ENCODE measurements around the gene E2F4. TPM values are rescaled to one million over a fixed set of nuclear protein-coding genes. Genes with fewer than 3 reads are reported as not detected.

The E2F4 gene
- total RNA-seq, 1 donor from 2014 or later: 32.4 TPM

GRCh38 chr16:67157106-67157748 lies 34.7 kb upstream of the E2F4 start:
- H3K9ac ChIP-seq (ENCODE audit: low read depth in 1 of 3, low read length in 3 of 3): no peak overlapping the region
- peaks cover 0 to 3% (median 0%) of the 10 kb centered on the region in 3 donors for H3K27me3 ChIP-seq (ENCODE audit: control insufficient read depth in 3 of 3, insufficient read depth in 3 of 3, low read length in 3 of 3)
- H3K36me3 ChIP-seq (ENCODE audit: control insufficient read depth in 3 of 3, insufficient read depth in 3 of 3, low read length in 3 of 3): peaks cover 0 to 2% (median 0%) of the 10 kb centered on the region in 3 donors
- no peaks in the 10 kb centered on the region for H3K9me3 ChIP-seq (ENCODE audit: control insufficient read depth in 3 of 3, low read length in 3 of 3)
- no peak overlapping the region for H3K4me3 ChIP-seq (ENCODE audit: low read length in 3 of 3)
- no peak overlapping the region for H3K27ac ChIP-seq (ENCODE audit: low read depth, low read length)
- peaks cover 30 to 38% (median 31%) of the 10 kb centered on the region in 3 donors for H3K4me1 ChIP-seq (ENCODE audit: control insufficient read depth in 3 of 3, insufficient read depth in 3 of 3, low read length in 3 of 3)

- Histone ChIP-seq H3K9ac (ENCODE audit: low read depth in 1 of 3, low read length in 3 of 3) (peak overlapping the region in 1 of 3 donors; percentile 25), H3K9me3 (ENCODE audit: control insufficient read depth in 3 of 3, low read length in 3 of 3) (no peaks in the 10 kb centered on the region), H3K27ac (ENCODE audit: low read depth, low read length) (no peak overlapping the region), H3K4me1 (ENCODE audit: control insufficient read depth in 3 of 3, insufficient read depth in 3 of 3, low read length in 3 of 3) (peaks cover 38 to 47% (median 39%) of the 10 kb centered on the region in 3 donors), H3K36me3 (ENCODE audit: control insufficient read depth in 3 of 3, insufficient read depth in 3 of 3, low read length in 3 of 3) (peaks cover 0 to 2% (median 0%) of the 10 kb centered on the region in 3 donors), H3K27me3 (ENCODE audit: control insufficient read depth in 3 of 3, insufficient read depth in 3 of 3, low read length in 3 of 3) (peaks cover 0 to 5% (median 1%) of the 10 kb centered on the region in 3 donors), H3K4me3 (ENCODE audit: low read length in 3 of 3) (no peak overlapping the region)
These were observed 33.9 kb upstream of the E2F4 start for GRCh38 chr16:67157892-67158635.

- H3K27me3 ChIP-seq (ENCODE audit: control insufficient read depth in 3 of 3, insufficient read depth in 3 of 3, low read length in 3 of 3): peaks cover 0 to 5% (median 0%) of the 10 kb centered on the region in 3 donors
These were observed 33.0 kb upstream of the E2F4 start for GRCh38 chr16:67158637-67159600.

GRCh38 chr16:67161595-67162058 lies 30.3 kb upstream of the E2F4 start:
- peak overlapping the region; percentile 75 for H3K27ac ChIP-seq (ENCODE audit: low read depth, low read length)
- peaks cover 0 to 1% (median 1%) of the 10 kb centered on the region in 3 donors for H3K36me3 ChIP-seq (ENCODE audit: control insufficient read depth in 3 of 3, insufficient read depth in 3 of 3, low read length in 3 of 3)
- H3K9me3 ChIP-seq (ENCODE audit: control insufficient read depth in 3 of 3, low read length in 3 of 3): no peaks in the 10 kb centered on the region
- H3K4me1 ChIP-seq (ENCODE audit: control insufficient read depth in 3 of 3, insufficient read depth in 3 of 3, low read length in 3 of 3): peaks cover 57 to 64% (median 59%) of the 10 kb centered on the region in 3 donors
- peak overlapping the region; percentile 72 to 84 (median 82) for H3K4me3 ChIP-seq (ENCODE audit: low read length in 3 of 3)
- peaks cover 0 to 5% (median 0%) of the 10 kb centered on the region in 3 donors for H3K27me3 ChIP-seq (ENCODE audit: control insufficient read depth in 3 of 3, insufficient read depth in 3 of 3, low read length in 3 of 3)
- peak overlapping the region; percentile 62 to 93 (median 70) for H3K9ac ChIP-seq (ENCODE audit: low read depth in 1 of 3, low read length in 3 of 3)

More at GRCh38 chr16:67158637-67159600, 33.0 kb upstream of the E2F4 start:
- no peaks in the 10 kb centered on the region for H3K9me3 ChIP-seq (ENCODE audit: control insufficient read depth in 3 of 3, low read length in 3 of 3)
- peaks cover 0 to 2% (median 0%) of the 10 kb centered on the region in 3 donors for H3K36me3 ChIP-seq (ENCODE audit: control insufficient read depth in 3 of 3, insufficient read depth in 3 of 3, low read length in 3 of 3)
- H3K4me1 ChIP-seq (ENCODE audit: control insufficient read depth in 3 of 3, insufficient read depth in 3 of 3, low read length in 3 of 3): peaks cover 47 to 55% (median 48%) of the 10 kb centered on the region in 3 donors
- H3K4me3 ChIP-seq (ENCODE audit: low read length in 3 of 3): peak overlapping the region; percentile 82 to 87 (median 85)
- peak overlapping the region; percentile 72 to 93 (median 84) for H3K9ac ChIP-seq (ENCODE audit: low read depth in 1 of 3, low read length in 3 of 3)
- H3K27ac ChIP-seq (ENCODE audit: low read depth, low read length): peak overlapping the region; percentile 75

GRCh38 chr16:67162506-67163163 lies 29.3 kb upstream of the E2F4 start:
- H3K36me3 ChIP-seq (ENCODE audit: control insufficient read depth in 3 of 3, insufficient read depth in 3 of 3, low read length in 3 of 3): peaks cover 8 to 11% (median 10%) of the 10 kb centered on the region in 3 donors
- peak overlapping the region; percentile 32 to 93 (median 76) for H3K9ac ChIP-seq (ENCODE audit: low read depth in 1 of 3, low read length in 3 of 3)
- peak overlapping the region; percentile 31 to 83 (median 83) for H3K4me3 ChIP-seq (ENCODE audit: low read length in 3 of 3)
- H3K9me3 ChIP-seq (ENCODE audit: control insufficient read depth in 3 of 3, low read length in 3 of 3): no peaks in the 10 kb centered on the region
- H3K27ac ChIP-seq (ENCODE audit: low read depth, low read length): peak overlapping the region; percentile 91
- peaks cover 0 to 5% (median 0%) of the 10 kb centered on the region in 3 donors for H3K27me3 ChIP-seq (ENCODE audit: control insufficient read depth in 3 of 3, insufficient read depth in 3 of 3, low read length in 3 of 3)
- H3K4me1 ChIP-seq (ENCODE audit: control insufficient read depth in 3 of 3, insufficient read depth in 3 of 3, low read length in 3 of 3): peaks cover 60 to 67% (median 62%) of the 10 kb centered on the region in 3 donors

- H3K27ac ChIP-seq (ENCODE audit: low read depth, low read length): peak overlapping the region; percentile 91
- no peaks in the 10 kb centered on the region for H3K9me3 ChIP-seq (ENCODE audit: control insufficient read depth in 3 of 3, low read length in 3 of 3)
- H3K36me3 ChIP-seq (ENCODE audit: control insufficient read depth in 3 of 3, insufficient read depth in 3 of 3, low read length in 3 of 3): peaks cover 8 to 13% (median 12%) of the 10 kb centered on the region in 3 donors
- peaks cover 0 to 5% (median 0%) of the 10 kb centered on the region in 3 donors for H3K27me3 ChIP-seq (ENCODE audit: control insufficient read depth in 3 of 3, insufficient read depth in 3 of 3, low read length in 3 of 3)
- peaks cover 60 to 71% (median 62%) of the 10 kb centered on the region in 3 donors for H3K4me1 ChIP-seq (ENCODE audit: control insufficient read depth in 3 of 3, insufficient read depth in 3 of 3, low read length in 3 of 3)
- H3K9ac ChIP-seq (ENCODE audit: low read depth in 1 of 3, low read length in 3 of 3): peak overlapping the region; percentile 73 to 93 (median 76)
- H3K4me3 ChIP-seq (ENCODE audit: low read length in 3 of 3): peak overlapping the region; percentile 65 to 83 (median 83)
These were observed 28.6 kb upstream of the E2F4 start for GRCh38 chr16:67163164-67163998.

GRCh38 chr16:67163999-67164558 lies 27.9 kb upstream of the E2F4 start:
- Histone ChIP-seq H3K27me3 (ENCODE audit: control insufficient read depth in 3 of 3, insufficient read depth in 3 of 3, low read length in 3 of 3) (peaks cover 0 to 5% (median 0%) of the 10 kb centered on the region in 3 donors), H3K4me1 (ENCODE audit: control insufficient read depth in 3 of 3, insufficient read depth in 3 of 3, low read length in 3 of 3) (peaks cover 63 to 73% (median 67%) of the 10 kb centered on the region in 3 donors)

GRCh38 chr16:67164599-67165061 lies 27.3 kb upstream of the E2F4 start, which contains the start of gene HSF4:
Gene HSF4, plus strand, starts transcription at chr16:67164745. Its CDS starts 67 bp downstream, at chr16:67164812.
- peak within 1 kb of the TSS; percentile 91 for H3K27ac ChIP-seq (ENCODE audit: low read depth, low read length)
- peak within 1 kb of the TSS; percentile 82 to 96 (median 90) for H3K9ac ChIP-seq (ENCODE audit: low read depth in 1 of 3, low read length in 3 of 3)
- peaks cover 0 to 5% (median 0%) of the 10 kb centered on the region in 3 donors for H3K27me3 ChIP-seq (ENCODE audit: control insufficient read depth in 3 of 3, insufficient read depth in 3 of 3, low read length in 3 of 3)

More at GRCh38 chr16:67163999-67164558, 27.9 kb upstream of the E2F4 start:
- Histone ChIP-seq H3K27ac (ENCODE audit: low read depth, low read length) (peak overlapping the region; percentile 91), H3K4me3 (ENCODE audit: low read length in 3 of 3) (peak overlapping the region; percentile 65 to 83 (median 83)), H3K36me3 (ENCODE audit: control insufficient read depth in 3 of 3, insufficient read depth in 3 of 3, low read length in 3 of 3) (peaks cover 8 to 17% (median 13%) of the 10 kb centered on the region in 3 donors), H3K9me3 (ENCODE audit: control insufficient read depth in 3 of 3, low read length in 3 of 3) (no peaks in the 10 kb centered on the region), H3K9ac (ENCODE audit: low read depth in 1 of 3, low read length in 3 of 3) (peak overlapping the region; percentile 73 to 93 (median 76))

More at GRCh38 chr16:67164599-67165061, 27.3 kb upstream of the E2F4 start, which contains the start of gene HSF4:
- H3K9me3 ChIP-seq (ENCODE audit: control insufficient read depth in 3 of 3, low read length in 3 of 3): no peaks in the 10 kb centered on the region
- peak within 1 kb of the TSS; percentile 78 to 83 (median 83) for H3K4me3 ChIP-seq (ENCODE audit: low read length in 3 of 3)
- peaks cover 64 to 73% (median 68%) of the 10 kb centered on the region in 3 donors for H3K4me1 ChIP-seq (ENCODE audit: control insufficient read depth in 3 of 3, insufficient read depth in 3 of 3, low read length in 3 of 3)
- H3K36me3 ChIP-seq (ENCODE audit: control insufficient read depth in 3 of 3, insufficient read depth in 3 of 3, low read length in 3 of 3): peaks cover 8 to 19% (median 13%) of the 10 kb centered on the region in 3 donors

All from skeletal muscle tissue (tissue), 4 donors.